C4-2B (cell line): ENCODE results near the gene FZR1.

Experiments
- ZFX ChIP-seq: fragments of 450-650 bp; IDR thresholded peaks from 2 replicates; pipeline ENCODE4 v1.6.1; 2017
- TF ChIP-seq, protein P1 (sequence below): fragments of 450-650 bp; conservative IDR thresholded peaks from 2 replicates; pipeline ENCODE4 v1.5.1; 2017; ENCODE audit warnings: mild to moderate bottlenecking

DNA sequence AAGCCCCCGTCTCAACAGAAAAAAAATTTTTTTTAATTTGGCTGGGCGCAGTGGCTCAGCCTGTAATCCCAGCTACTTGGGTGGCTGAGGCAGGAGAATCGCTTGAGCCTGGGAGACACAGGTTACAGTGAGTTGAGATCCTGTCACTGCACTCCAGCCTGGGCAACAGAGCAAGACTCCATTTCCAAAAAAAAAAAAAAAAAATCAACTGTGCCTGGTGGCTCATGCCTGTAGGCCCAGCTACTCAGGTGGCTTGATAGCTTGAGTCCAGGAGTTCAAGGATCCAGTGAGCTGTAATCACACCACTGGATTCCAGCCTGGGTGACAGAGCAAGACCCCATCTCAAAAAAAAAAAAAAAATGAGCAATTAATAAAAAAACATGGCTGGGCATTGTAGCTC, 4.3 kb upstream of the FZR1 start:
- TF ChIP-seq, protein P1, sequence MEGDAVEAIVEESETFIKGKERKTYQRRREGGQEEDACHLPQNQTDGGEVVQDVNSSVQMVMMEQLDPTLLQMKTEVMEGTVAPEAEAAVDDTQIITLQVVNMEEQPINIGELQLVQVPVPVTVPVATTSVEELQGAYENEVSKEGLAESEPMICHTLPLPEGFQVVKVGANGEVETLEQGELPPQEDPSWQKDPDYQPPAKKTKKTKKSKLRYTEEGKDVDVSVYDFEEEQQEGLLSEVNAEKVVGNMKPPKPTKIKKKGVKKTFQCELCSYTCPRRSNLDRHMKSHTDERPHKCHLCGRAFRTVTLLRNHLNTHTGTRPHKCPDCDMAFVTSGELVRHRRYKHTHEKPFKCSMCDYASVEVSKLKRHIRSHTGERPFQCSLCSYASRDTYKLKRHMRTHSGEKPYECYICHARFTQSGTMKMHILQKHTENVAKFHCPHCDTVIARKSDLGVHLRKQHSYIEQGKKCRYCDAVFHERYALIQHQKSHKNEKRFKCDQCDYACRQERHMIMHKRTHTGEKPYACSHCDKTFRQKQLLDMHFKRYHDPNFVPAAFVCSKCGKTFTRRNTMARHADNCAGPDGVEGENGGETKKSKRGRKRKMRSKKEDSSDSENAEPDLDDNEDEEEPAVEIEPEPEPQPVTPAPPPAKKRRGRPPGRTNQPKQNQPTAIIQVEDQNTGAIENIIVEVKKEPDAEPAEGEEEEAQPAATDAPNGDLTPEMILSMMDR = no peak
- TF ChIP-seq ZFX = no peak
